Measurements from ENCODE around the gene NFKBIZ.

NFKBIZ gene

DNA sequence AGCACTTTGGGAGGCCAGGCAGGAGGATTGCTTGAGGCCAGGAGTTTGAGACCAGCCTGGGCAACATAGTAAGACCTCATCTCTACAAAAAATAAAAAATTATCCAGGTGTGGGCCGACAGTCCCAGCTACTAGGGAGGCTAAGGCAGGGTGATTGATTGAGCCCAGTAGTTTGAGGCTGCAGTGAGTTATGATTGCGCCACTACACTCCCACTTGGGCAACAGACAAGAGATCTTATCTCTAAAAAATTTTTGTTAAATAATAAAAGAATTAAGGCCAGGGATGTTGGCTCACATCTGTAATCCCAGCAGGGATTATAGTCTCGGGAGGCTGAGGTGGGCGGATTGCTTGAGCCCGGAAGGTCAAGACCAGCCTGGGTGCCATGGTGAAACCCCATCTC is 25.8 kb upstream of the NFKBIZ start:
- TF ChIP-seq, protein P1, sequence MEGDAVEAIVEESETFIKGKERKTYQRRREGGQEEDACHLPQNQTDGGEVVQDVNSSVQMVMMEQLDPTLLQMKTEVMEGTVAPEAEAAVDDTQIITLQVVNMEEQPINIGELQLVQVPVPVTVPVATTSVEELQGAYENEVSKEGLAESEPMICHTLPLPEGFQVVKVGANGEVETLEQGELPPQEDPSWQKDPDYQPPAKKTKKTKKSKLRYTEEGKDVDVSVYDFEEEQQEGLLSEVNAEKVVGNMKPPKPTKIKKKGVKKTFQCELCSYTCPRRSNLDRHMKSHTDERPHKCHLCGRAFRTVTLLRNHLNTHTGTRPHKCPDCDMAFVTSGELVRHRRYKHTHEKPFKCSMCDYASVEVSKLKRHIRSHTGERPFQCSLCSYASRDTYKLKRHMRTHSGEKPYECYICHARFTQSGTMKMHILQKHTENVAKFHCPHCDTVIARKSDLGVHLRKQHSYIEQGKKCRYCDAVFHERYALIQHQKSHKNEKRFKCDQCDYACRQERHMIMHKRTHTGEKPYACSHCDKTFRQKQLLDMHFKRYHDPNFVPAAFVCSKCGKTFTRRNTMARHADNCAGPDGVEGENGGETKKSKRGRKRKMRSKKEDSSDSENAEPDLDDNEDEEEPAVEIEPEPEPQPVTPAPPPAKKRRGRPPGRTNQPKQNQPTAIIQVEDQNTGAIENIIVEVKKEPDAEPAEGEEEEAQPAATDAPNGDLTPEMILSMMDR (IDR thresholded peaks at IDR 0.05; ENCODE audit: borderline replicate concordance, control extremely low read depth, extremely low read depth, insufficient read depth, missing control alignments), result no peak
- in situ Hi-C loops (cut with MboI; ENCODE audit: low sequenced_read_pairs, unreplicated experiment), result no loop called here
- DNase-seq (ENCODE audit: low spot score), result no peak

DNA sequence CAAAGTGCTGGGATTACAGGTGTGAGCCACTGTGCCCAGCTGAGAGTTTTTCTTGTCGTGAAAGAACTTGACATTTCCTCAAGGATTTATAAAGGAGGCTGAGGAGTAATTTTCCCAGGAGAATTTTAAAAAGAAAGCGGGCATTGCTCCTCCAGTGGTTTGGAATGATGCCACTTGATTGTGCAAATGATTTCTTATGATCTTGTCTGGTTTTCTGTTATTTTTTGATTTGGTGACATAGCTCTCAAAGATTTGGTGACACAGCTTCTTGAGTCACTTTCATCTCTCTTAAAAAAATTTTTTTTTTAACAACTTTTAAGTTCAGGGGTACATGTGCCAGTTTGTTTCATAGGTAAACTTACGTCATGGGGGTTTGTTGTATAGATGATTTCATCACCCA is 24.6 kb upstream of the NFKBIZ start:
- TF ChIP-seq, protein P1 (IDR thresholded peaks at IDR 0.05; ENCODE audit: borderline replicate concordance, control extremely low read depth, extremely low read depth, insufficient read depth, missing control alignments), result no peak
- no peak for DNase-seq (ENCODE audit: low spot score)
- in situ Hi-C loops (cut with MboI; ENCODE audit: low sequenced_read_pairs, unreplicated experiment), result no loop called here

DNA sequence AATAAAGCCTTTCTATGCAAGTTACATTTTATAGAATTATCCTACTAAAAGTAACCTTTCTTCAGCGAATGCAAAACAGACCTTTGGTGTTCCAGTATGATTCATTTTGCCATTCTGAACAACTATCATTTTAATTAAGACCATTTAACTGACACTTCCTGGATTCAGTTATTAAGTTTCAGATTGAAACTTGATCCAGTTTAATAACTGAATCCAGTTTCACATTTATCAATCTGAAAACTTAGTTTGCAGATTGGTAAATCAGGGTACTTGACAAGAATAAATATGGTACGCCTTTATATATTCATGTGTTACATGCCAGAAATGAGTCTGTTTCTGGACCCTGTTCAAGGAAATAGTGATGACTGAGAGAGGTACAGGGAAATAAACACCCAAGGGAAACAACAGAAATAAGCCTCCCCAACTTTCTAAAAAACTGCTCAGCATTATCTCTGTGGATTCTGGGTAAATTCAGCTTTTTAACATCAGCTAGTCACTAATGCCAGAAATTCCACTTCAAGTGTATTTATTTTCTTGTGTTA is 23.3 kb upstream of the NFKBIZ start:
- no peak for DNase-seq (ENCODE audit: low spot score)

DNA sequence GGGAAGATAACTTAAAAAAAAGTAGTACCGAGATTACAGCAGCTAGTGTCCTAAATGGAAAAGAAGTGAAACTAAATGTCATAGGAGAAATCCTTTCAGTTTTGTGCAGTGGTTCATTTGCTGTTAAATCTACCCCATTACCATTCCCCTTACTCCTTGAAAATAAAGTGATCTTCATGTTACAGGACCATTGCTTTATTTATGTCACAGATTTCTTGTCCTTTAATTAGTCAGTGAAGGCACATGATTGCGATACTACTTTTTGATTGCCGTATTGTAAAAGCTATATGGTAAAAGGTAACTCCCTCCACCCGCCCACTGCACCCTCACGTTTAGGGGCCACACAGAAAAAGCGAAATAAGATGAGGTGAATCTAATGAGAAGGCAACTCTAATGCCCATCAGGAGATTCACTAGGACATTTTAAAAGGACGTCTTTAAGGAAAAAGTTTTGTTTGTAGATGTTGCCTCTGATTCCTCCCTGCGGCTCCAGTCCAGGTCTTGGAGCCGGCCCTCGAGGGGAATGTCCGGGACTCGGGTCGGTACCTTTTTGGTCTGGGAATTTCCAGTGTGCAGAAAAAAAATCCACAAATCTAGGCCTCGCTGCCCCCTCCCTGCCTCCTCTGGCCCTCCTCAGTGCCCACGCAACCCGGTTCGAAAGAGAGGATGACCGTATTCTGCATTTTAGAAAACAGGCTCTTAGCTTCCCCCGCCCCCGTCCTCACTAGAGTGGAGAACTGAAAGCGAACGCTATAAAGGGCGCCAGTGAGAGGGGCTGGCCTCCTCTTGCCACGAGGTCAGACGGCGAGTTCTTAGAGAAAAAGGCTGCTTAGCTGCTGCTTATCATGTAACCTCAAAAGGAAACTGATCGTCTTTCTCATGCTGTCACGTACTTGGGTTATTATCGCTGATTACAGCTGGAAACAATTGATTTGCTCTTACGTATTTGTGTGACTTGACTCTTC is 21.8 kb upstream of the NFKBIZ start:
- in situ Hi-C loops (cut with MboI; ENCODE audit: low sequenced_read_pairs, unreplicated experiment), result no loop called here
- TF ChIP-seq, protein P1 (IDR thresholded peaks at IDR 0.05; ENCODE audit: borderline replicate concordance, control extremely low read depth, extremely low read depth, insufficient read depth, missing control alignments), result no peak

More for the DNA sequence above, 23.3 kb upstream of the NFKBIZ start:
- in situ Hi-C loops (cut with MboI; ENCODE audit: low sequenced_read_pairs, unreplicated experiment), result no loop called here
- TF ChIP-seq, protein P1 (IDR thresholded peaks at IDR 0.05; ENCODE audit: borderline replicate concordance, control extremely low read depth, extremely low read depth, insufficient read depth, missing control alignments), result no peak

DNA sequence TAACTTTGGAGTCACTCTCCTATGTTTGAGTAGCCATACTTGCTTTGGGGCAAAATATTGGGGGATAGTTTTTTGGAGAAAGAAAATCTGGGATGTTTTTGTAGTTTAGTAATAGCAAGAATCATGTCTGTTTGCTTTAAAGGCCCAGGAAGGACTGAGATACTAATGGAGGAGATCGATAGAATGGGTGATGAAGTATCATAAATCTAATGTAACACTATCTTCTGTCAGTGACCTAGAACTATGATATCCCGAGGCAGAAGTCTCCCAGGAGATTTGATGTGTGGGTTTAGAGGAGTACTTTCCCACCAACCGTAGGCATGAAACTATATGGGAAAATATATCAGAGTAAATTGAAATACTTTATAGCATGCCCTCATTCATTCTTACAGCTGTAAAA is 21.0 kb upstream of the NFKBIZ start:
- TF ChIP-seq, protein P1 (IDR thresholded peaks at IDR 0.05; ENCODE audit: borderline replicate concordance, control extremely low read depth, extremely low read depth, insufficient read depth, missing control alignments), result no peak
- DNase-seq (ENCODE audit: low spot score), result no peak
- in situ Hi-C loops (cut with MboI; ENCODE audit: low sequenced_read_pairs, unreplicated experiment), result no loop called here

More for the DNA sequence above, 21.8 kb upstream of the NFKBIZ start:
- DNase-seq (ENCODE audit: low spot score), result peak; percentile 71

DNA sequence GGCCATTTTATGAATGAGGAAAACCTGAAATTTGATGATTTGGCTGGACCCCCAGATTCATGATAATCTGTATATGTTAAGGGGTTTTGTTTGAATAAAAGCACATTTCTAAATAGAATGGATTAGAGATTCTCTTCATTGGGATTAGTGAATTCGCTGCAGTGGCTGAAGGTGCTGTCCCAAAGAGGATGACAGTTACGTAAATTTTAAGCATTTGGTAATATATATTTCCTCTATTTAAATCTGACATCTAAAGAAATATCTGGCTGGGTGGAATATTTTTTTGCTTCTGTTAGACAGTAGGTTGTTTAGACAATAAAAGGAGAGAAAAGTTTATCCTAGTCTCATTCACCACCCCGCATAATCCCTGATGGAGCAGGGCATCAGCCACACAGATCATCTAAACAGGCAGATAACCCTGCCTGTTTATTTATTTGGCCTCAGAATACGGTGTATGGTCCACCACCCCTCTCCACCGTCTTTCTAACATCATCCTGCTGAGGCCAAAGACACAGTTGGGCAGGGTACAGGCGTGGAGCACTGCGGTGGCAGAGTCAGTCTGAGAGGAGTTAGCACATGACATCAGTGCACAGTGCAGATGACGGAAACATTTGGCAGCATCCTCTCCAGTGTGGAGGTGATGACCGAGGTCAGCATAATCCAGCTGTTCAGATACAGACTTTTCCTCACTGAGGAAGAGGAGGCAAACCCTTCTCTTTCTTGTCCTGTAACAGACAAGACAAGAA is 20.4 kb upstream of the NFKBIZ start:
- in situ Hi-C loops (cut with MboI; ENCODE audit: low sequenced_read_pairs, unreplicated experiment), result no loop called here
- DNase-seq (ENCODE audit: low spot score), result no peak
- TF ChIP-seq, protein P1 (IDR thresholded peaks at IDR 0.05; ENCODE audit: borderline replicate concordance, control extremely low read depth, extremely low read depth, insufficient read depth, missing control alignments), result no peak

All from GM13976 (cell line).